Loucy (cell line): ENCODE results near the gene PALD1.

ENCODE experiments used
- CTCF ChIP-seq: fragments of 200-600 bp; sonication (generic); conservative IDR thresholded peaks from 2 replicates; pipeline ENCODE4 v1.5.1; 2014; ENCODE audit warnings: mild to moderate bottlenecking, antibody characterized with exemption, low read length
- EZH2phosphoT487 ChIP-seq: fragments of 200-600 bp; IDR thresholded peaks from 2 replicates; pipeline ENCODE4 v1.6.1; 2018; ENCODE audit warnings: antibody characterized with exemption, mild to moderate bottlenecking, moderate library complexity, borderline replicate concordance

DNA sequence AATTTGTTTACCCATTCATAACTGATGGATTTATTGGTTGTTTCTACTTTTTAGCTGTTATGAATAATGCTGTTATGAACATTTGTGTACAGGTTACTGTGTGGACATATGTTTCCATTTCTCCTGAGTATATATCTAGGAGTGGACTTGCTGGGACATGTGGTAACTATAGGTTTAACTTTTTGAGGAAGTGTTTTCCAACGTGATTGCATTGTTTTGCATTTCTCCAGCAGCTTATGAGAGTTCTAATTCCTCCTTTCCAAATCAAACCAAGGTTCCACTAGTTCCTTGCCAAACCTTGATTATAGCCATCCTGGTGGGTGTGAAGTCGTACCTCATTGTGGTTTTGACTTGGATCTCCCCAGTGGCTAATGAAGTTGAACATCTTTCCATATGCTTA is 126.6 kb downstream of the PALD1 start:
- no peak for TF ChIP-seq CTCF
- no peak for TF ChIP-seq EZH2phosphoT487
